ENCODE data around the gene SCYGR2.
"Not testable (repeated sequence)": the region's sequence is repeated elsewhere in the genome, so short reads cannot be mapped to it uniquely, and the experiment has no call there.

Gene SCYGR2

GRCh38 chr2:227598835-227599503 lies at the start of gene SCYGR2:
Gene SCYGR2, plus strand, starts transcription at chr2:227598893. Its CDS starts 0 bp downstream, at chr2:227598893.
- DNase-seq (ENCODE audit: low read depth, low spot score) = not testable (repeated sequence)

GRCh38 chr2:227551836-227552235 lies 46.9 kb upstream of the SCYGR2 start:
- DNase-seq (ENCODE audit: low read depth, low spot score) = no peak

- DNase-seq (ENCODE audit: low read depth, low spot score) = no peak
Measured at GRCh38 chr2:227562581-227562980, 36.1 kb upstream of the SCYGR2 start.

- no peak for DNase-seq (ENCODE audit: low read depth, low spot score)
Measured at GRCh38 chr2:227565080-227565479, 33.6 kb upstream of the SCYGR2 start.

GRCh38 chr2:227566012-227566411 lies 32.7 kb upstream of the SCYGR2 start:
- DNase-seq (ENCODE audit: low read depth, low spot score) = no peak

GRCh38 chr2:227568852-227569169 lies 29.9 kb upstream of the SCYGR2 start:
- no peak for DNase-seq (ENCODE audit: low read depth, low spot score)

- no peak for DNase-seq (ENCODE audit: low read depth, low spot score)
Measured at GRCh38 chr2:227570615-227571014, 28.1 kb upstream of the SCYGR2 start.

- no peak for DNase-seq (ENCODE audit: low read depth, low spot score)
Measured at GRCh38 chr2:227576110-227576509, 22.6 kb upstream of the SCYGR2 start.

- DNase-seq (ENCODE audit: low read depth, low spot score) = no peak
Measured at GRCh38 chr2:227576812-227577211, 21.9 kb upstream of the SCYGR2 start.

- no peak for DNase-seq (ENCODE audit: low read depth, low spot score)
Measured at GRCh38 chr2:227577555-227577954, 21.1 kb upstream of the SCYGR2 start.

- DNase-seq (ENCODE audit: low read depth, low spot score) = no peak
Measured at GRCh38 chr2:227578642-227579041, 20.1 kb upstream of the SCYGR2 start.

- no peak for DNase-seq (ENCODE audit: low read depth, low spot score)
Measured at GRCh38 chr2:227579791-227580190, 18.9 kb upstream of the SCYGR2 start.

- DNase-seq (ENCODE audit: low read depth, low spot score) = no peak
Measured at GRCh38 chr2:227582369-227582768, 16.3 kb upstream of the SCYGR2 start.

GRCh38 chr2:227592694-227593387 lies 5.9 kb upstream of the SCYGR2 start:
- no peak for DNase-seq (ENCODE audit: low read depth, low spot score)

- DNase-seq (ENCODE audit: low read depth, low spot score) = no peak
Measured at GRCh38 chr2:227595797-227596196, 2.9 kb upstream of the SCYGR2 start.

- no peak for DNase-seq (ENCODE audit: low read depth, low spot score)
Measured at GRCh38 chr2:227597036-227597435, 1.7 kb upstream of the SCYGR2 start.

- DNase-seq (ENCODE audit: low read depth, low spot score) = no peak
Measured at GRCh38 chr2:227597998-227598397, 695 bp upstream of the SCYGR2 start.

- no peak for DNase-seq (ENCODE audit: low read depth, low spot score)
Measured at GRCh38 chr2:227602358-227602757, 3.7 kb downstream of the SCYGR2 start.

- no peak for DNase-seq (ENCODE audit: low read depth, low spot score)
Measured at GRCh38 chr2:227606476-227606875, 7.8 kb downstream of the SCYGR2 start.

GRCh38 chr2:227607941-227608340 lies 9.2 kb downstream of the SCYGR2 start:
- no peak for DNase-seq (ENCODE audit: low read depth, low spot score)

- DNase-seq (ENCODE audit: low read depth, low spot score) = no peak
Measured at GRCh38 chr2:227608561-227609338, 10.1 kb downstream of the SCYGR2 start.

GRCh38 chr2:227610123-227610522 lies 11.4 kb downstream of the SCYGR2 start:
- no peak for DNase-seq (ENCODE audit: low read depth, low spot score)

All from smooth muscle cell of the brain vasculature (primary cell).